B cell (primary cell): ENCODE measurements around the gene MAML3.

ENCODE experiments used
- CTCF ChIP-seq: fragments of 200-600 bp; IDR thresholded peaks from one replicate; pipeline ENCODE4 v1.8.0; 2022; ENCODE audit warnings: antibody characterized with exemption, mild to moderate bottlenecking
- EZH2 ChIP-seq: IDR thresholded peaks from 2 replicates; pipeline ENCODE4 v1.6.1; 2012; ENCODE audit warnings: borderline replicate concordance, low read depth, mild to moderate bottlenecking, moderate library complexity, low read length; ENCODE audit not compliant: insufficient read depth, poor library complexity, severe bottlenecking

DNA sequence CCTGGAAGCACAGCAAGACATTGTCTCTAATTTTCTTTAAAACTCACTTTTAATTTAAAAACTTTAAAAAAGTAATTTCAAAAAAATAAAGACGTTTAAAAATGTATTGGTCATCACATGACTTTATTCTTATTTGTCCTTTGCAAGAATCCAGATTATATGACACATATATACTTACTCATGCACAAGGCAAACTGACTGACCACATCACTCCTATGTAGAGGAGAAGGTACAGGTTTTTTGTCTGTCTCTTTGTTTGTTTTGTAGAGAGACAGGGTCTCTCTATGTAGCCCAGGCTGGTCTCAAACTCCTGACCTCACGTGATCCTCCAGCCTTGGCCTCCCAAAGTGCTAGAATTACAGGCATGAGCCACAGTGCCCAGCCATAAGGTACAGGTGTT is 28.6 kb downstream of the MAML3 start:
- TF ChIP-seq CTCF (no peak), EZH2 (no peak)
